RWPE1 (cell line): ENCODE results near the gene CPM.

Experiments
- CTCF ChIA-PET: fragments of 350-600 bp; sonication (Branson Sonifier 250); formaldehyde crosslinking; extraction: SDS; loops from one replicate; lab custom pipeline; 2021; lab: Yijun Ruan, JAX
- POLR2A ChIA-PET: fragments of 400-600 bp; formaldehyde crosslinking; extraction: SDS; loops from one replicate; lab custom pipeline; 2020; ENCODE audit warnings: antibody characterized with exemption; ENCODE audit not compliant: low non-redundant PET; lab: Yijun Ruan, JAX
- DNase-seq: peaks from one replicate; pipeline ENCODE4 v3.0.0; 2012; ENCODE audit warnings: low spot score
- H3K27ac ChIP-seq: fragments of 450-650 bp; 2 replicates; pipeline ENCODE4 v1.5.1; 2017
- TF ChIP-seq, protein P1 (sequence below): fragments of 450-650 bp; conservative IDR thresholded peaks from 2 replicates; pipeline ENCODE4 v1.5.1; 2017; ENCODE audit warnings: low read depth, mild to moderate bottlenecking

CPM gene

DNA sequence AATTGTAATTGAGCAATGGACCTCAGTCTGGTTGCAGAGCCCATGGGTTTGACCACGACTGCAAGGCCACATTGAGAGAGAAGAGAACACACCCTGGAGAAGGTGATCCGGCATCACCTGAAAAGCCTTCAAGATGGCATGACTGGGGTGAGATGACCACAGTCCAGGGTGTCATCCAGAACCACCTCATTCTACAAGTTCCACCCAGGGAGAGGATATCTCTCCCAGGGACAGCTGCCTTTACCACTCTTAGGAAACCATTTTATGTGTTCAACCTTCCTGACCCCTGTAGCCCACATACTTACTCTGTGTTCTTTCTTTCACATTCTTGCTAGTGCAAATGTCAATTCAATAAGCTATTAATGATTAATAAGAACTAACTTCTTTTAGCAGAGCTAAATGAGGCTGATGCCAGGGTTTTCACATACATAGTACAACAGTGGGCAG, 43.4 kb upstream of the CPM start:
- TF ChIP-seq, protein P1, sequence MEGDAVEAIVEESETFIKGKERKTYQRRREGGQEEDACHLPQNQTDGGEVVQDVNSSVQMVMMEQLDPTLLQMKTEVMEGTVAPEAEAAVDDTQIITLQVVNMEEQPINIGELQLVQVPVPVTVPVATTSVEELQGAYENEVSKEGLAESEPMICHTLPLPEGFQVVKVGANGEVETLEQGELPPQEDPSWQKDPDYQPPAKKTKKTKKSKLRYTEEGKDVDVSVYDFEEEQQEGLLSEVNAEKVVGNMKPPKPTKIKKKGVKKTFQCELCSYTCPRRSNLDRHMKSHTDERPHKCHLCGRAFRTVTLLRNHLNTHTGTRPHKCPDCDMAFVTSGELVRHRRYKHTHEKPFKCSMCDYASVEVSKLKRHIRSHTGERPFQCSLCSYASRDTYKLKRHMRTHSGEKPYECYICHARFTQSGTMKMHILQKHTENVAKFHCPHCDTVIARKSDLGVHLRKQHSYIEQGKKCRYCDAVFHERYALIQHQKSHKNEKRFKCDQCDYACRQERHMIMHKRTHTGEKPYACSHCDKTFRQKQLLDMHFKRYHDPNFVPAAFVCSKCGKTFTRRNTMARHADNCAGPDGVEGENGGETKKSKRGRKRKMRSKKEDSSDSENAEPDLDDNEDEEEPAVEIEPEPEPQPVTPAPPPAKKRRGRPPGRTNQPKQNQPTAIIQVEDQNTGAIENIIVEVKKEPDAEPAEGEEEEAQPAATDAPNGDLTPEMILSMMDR, result no peak
- H3K27ac ChIP-seq, result no peak overlapping the region
- no peak for DNase-seq
- CTCF ChIA-PET, result no interaction called here
- POLR2A ChIA-PET, result no interaction called here

DNA sequence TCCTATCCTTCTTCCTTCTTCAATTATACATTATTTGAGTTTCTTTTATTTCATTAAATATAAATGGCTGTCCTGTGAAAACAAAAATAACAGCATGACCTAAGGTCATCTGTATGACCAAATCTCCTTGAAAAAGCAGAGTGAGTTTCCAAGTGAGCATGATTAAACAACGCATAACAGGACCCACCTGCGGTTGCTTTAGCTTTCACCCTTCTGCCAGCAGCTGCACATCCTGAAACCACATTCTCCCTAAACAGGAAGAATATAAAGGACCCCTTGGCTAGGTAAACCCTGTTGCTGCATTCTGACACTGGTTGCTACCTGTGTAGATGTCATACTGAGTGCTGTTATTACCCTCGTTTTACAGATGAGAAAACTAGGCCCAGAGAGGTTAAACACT, 42.8 kb upstream of the CPM start:
- TF ChIP-seq, protein P1, result no peak
- no peak overlapping the region for H3K27ac ChIP-seq
- ChIA-PET CTCF (no interaction called here), POLR2A (no interaction called here)
- DNase-seq, result no peak

DNA sequence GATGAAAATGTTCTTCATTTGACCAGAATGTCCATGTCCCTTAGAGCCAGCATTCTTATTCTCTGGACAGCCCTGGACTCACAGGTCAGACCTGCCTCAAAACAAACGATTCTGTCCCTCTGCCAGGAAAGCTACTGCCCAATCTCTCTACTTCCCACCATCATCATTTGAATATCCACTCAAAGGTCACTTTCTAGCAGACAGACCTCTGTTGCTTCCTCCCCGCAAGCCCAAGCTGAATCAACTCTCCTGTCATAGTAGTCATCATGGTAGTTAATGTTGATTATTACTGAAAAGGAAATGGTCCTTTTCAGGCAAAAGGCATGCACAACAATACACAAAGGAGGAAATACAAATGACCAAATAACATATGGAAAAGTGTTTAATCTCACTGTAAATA, 39.6 kb upstream of the CPM start:
- DNase-seq, result no peak
- CTCF ChIA-PET, result interaction anchor here (0.8 kb wide), 1 partner anchor 286 kb away, joined by 3 read pairs; the partner anchor contains the start of gene NUP107
- no peak overlapping the region for H3K27ac ChIP-seq
- POLR2A ChIA-PET, result no interaction called here
- TF ChIP-seq, protein P1, result no peak

DNA sequence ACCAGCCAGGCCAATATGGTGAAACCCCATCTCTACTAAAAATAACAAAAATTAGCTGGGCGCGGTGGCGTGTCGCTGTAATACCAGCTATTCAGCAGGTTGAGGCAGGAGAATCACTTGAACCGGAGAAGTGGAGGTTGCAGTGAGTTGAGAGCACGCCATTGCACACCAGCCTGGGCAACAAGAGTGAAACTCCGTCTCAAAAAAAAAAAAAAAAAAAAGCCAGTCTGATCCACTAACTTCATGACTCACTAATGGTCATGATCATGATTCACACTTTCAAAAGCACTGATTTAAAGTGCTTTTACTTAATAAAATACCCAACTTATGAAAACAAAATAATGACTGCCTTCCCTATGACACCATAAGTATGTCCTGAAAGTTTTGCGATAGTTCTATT, 38.4 kb upstream of the CPM start:
- peak; percentile 69 for DNase-seq

DNA sequence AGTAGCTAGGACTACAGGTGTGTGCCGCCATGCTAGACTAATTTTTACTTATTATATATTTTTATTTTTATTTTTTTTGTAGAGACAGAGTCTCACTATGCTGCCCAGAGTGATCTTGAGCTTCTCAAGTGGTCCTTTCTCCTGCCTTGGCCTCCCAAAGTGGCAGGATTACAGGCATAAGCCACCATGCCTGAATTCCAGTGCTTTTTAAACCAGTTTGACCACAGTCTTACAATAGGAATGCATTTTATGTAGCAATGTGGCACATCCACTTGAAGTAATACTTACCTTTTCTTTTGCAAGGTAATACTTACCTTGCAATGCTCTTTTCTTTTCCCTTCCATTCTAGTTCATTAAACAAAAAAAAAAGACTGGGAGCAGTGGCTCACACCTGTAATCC, 38.0 kb upstream of the CPM start:
- peak overlapping the region; percentile 58 for H3K27ac ChIP-seq
- TF ChIP-seq, protein P1, result no peak
- DNase-seq, result peak; percentile 13
- ChIA-PET POLR2A (no interaction called here), CTCF (interaction anchor here (0.6 to 0.7 kb wide), 2 partner anchors 67 to 1172 kb away, joined by 3 read pairs; no protein-coding TSS in a partner anchor)

More for the DNA sequence above, 38.4 kb upstream of the CPM start:
- ChIA-PET POLR2A (no interaction called here), CTCF (interaction anchor here (0.7 kb wide), 1 partner anchor 67 kb away, joined by 3 read pairs; no protein-coding TSS in a partner anchor)
- TF ChIP-seq, protein P1, result no peak
- peak overlapping the region; percentile 58 for H3K27ac ChIP-seq

DNA sequence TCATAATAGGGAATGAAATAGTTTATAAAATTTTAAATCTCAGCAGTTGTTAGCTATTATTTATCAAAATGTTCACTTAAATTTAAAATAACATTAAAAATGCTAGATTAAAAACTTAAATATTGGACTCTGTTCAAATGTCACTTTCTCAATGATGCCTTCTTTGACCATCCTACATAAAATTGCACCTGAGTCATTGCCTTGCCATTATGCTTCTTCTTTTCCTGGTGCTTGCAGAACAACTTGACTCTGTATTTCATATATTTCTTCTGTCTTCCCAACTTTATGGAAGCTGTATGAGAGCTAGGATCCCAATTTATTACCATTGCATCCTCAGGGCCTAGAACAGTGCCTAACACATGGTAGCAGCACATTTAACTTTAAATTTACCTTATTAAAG, 37.3 kb upstream of the CPM start:
- ChIA-PET POLR2A (no interaction called here), CTCF (interaction anchor here (0.6 kb wide), 1 partner anchor 1171 kb away, joined by 3 read pairs; no protein-coding TSS in a partner anchor)
- no peak for DNase-seq
- TF ChIP-seq, protein P1, result no peak
- H3K27ac ChIP-seq, result no peak overlapping the region
